ENCODE measurements around the gene ASMTL.

The ASMTL gene

GRCh38 chrX:1354036-1355019 lies 98.4 kb downstream of the ASMTL start:
- no peak for DNase-seq (ENCODE audit: low read depth in 2 of 2, low spot score in 1 of 2)

Measured in stimulated activated CD8-positive, alpha-beta memory T cell treated with anti-CD3 and anti-CD28 coated beads, Interleukin-4, amount 100 ng/mL, for 4 hours (primary cell).